Epithelial cell of alveolus of lung (primary cell): ENCODE results near the gene NOS1. TPM values are rescaled to one million over a fixed set of nuclear protein-coding genes. Genes with fewer than 3 reads are reported as not detected.

ENCODE experiments used
- total RNA-seq: library from RNA; depleted of rRNA; stranded (reverse); fragments of >200 nt; gene quantifications from 2 replicates; pipeline ENCODE4 v1.2.1, GENCODE V29; 2015

The NOS1 gene
- not detected in 2 replicates for total RNA-seq

DNA sequence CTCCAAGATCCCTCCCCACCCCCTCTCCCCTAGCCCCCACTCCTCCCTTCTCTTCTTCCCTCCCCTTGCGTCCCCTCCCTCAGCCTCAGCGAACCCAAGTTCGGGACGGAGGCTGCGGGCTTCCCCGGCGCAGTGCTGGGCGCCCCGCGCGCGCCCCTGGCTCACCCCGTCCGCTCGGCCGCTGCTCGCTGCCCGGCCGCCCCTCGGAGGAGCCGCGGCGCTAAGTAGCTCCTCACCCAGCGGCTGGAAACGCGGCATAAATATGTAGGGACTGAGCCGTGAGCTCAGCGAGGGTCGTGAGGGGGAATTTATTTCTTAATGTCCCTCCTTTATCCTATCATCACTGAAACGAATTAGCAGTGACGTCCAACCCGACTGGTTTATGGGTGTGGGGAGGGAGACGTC, at the start of gene NOS1:
TSS of gene NOS1 (minus strand) at position 280 of the 405 bp plus-strand sequence. CDS start 30,557 bp downstream, outside the sequence.

DNA sequence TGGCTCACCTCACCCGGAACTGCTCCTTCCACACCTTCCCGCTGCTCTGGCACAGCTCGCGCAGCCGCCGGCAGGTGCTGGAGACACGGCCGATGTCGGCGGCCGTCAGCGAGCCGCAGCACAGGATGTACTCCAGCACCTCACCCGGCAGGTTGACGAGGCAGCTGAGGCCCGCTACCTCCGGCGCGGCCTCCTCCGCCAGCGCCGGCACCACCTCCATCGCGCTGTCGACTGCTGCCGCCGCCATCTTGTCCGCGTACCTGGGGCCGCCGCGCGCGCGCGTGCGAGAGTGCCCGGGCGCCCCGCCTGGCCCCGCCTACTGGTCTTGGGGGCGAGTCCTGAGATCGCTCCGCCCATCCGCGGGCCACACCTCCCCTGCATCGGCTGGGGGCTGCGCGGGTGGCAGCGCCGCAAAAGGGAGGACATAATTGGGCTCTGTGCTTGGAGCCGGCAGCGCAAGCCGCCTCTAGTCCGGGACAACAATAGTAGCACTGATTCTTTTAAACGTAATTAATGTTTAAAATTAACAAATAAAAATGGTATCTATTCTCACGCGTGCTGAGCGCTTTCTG, 171.1 kb downstream of the NOS1 start, which contains the start of gene FBXO21:
TSS of gene FBXO21 (minus strand) at position 261 of the 572 bp plus-strand sequence. CDS start at position 247, 14 bp downstream.

Other genes with a start within 250 kb of the NOS1 start
- 28.3 and 84.2 TPM in 2 replicates for gene FBXO21, start 171.2 kb downstream of the NOS1 start, total RNA-seq